Memory B cell (primary cell): ENCODE results near the gene PLEKHH1.

Experiments used
- ATAC-seq: fragments of 150-1000 bp; cut with Tn5 transposase; 2 replicates; pipeline ENCODE4 v1.10.0; 2021; ENCODE audit warnings: low read depth, mild to moderate bottlenecking, moderate library complexity
- DNase-seq, 2 donors: peaks; one replicate each; pipeline ENCODE4 v3.0.0; 2022; ENCODE audit warnings: low spot score in 2 of 2
- H3K27ac Mint-ChIP-seq: one replicate; pipeline ENCODE4 v1.8.0; 2022; ENCODE audit warnings: mild to moderate bottlenecking, moderate library complexity, mixed read lengths
- H3K27me3 Mint-ChIP-seq: one replicate; pipeline ENCODE4 v1.8.0; 2022; ENCODE audit warnings: mixed read lengths
- H3K36me3 Mint-ChIP-seq: one replicate; pipeline ENCODE4 v1.8.0; 2022; ENCODE audit warnings: mild to moderate bottlenecking, mixed read lengths
- H3K4me1 Mint-ChIP-seq: one replicate; pipeline ENCODE4 v1.8.0; 2022; ENCODE audit warnings: mixed read lengths
- H3K4me3 Mint-ChIP-seq: one replicate; pipeline ENCODE4 v1.8.0; 2022; ENCODE audit warnings: mild to moderate bottlenecking, moderate library complexity, mixed read lengths
- H3K9me3 Mint-ChIP-seq: one replicate; pipeline ENCODE4 v1.8.0; 2022; ENCODE audit warnings: mixed read lengths

PLEKHH1 gene

DNA sequence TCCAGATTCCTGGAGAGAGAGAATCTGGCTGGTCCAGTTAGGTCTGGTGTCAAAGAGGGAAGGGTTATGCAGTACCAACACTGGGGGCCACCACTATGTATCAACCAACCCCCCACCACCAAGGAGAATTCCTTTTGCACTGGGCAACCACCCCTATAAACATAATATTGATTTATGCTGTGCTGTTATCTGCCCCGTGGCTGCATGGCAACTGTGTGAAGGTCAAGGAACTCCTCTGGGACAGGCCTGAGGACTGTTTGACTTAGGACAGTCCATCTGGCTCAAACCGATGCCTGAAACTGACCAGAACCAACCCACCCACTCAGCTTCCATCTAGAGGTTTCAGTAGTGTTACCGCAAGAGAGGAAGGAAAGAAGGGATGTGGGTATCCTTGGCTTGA lies 20.5 kb downstream of the PLEKHH1 start:
- Mint-ChIP-seq H3K4me3 (no peak overlapping the region), H3K4me1 (no peaks in the 10 kb centered on the region), H3K36me3 (no peaks in the 10 kb centered on the region), H3K9me3 (no peaks in the 10 kb centered on the region), H3K27ac (no peak overlapping the region), H3K27me3 (peaks cover 1% of the 10 kb centered on the region)
- DNase-seq: no peak
- no peak for ATAC-seq

DNA sequence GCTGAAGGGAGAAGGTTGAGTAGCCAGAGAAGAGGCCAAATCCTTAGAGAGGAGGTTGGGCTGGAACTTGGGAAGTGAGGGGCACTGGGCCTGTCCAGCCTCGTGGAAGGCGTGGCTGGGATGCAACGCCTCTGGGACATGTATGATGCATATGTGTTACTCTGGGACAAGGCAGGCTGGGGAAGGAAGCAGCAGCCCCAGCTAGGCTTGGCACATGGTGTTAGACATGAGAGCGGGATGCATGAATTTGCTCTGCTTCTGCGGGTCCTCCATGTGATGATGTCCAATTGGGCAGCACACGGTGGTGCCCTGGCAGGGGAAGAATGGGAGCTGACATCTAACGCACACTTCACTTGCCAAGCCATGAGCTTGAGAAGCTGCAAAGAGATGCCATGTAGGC lies 21.3 kb downstream of the PLEKHH1 start:
- Mint-ChIP-seq H3K4me1 (no peaks in the 10 kb centered on the region), H3K27ac (no peak overlapping the region), H3K4me3 (no peak overlapping the region), H3K36me3 (no peaks in the 10 kb centered on the region), H3K9me3 (no peaks in the 10 kb centered on the region), H3K27me3 (no peaks in the 10 kb centered on the region)
- DNase-seq (no peak), ATAC-seq (no peak)

DNA sequence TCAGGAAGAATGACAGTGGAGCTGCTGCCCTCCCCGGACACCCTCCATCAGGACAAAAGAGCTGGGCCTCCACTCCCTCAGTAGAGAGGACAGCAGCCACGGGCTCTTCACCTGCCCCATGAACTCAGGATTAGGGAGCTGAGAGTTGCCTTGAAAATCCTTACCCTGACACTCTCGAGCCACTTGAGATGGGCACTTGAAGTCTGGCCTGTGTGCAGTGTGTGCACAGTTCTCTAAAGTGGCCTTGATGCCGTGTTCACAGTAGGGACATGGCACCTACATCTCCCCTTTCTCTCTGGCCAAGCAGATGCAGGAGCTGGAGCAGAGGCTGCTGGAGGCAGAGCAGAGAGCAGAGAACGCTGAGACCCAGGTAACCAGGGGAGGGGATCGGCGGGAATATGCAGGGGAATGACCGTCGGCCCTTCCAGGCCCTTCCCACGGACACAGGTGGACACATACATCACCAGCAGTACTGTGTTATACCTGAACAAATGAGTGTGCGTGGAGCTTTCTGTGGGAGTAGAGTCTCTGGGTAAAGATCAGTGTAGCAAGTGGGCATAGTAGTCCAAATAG lies 22.5 kb downstream of the PLEKHH1 start:
- DNase-seq (no peak), ATAC-seq (no peak)
- Mint-ChIP-seq H3K4me1 (no peaks in the 10 kb centered on the region), H3K9me3 (no peaks in the 10 kb centered on the region), H3K4me3 (no peak overlapping the region), H3K36me3 (no peaks in the 10 kb centered on the region), H3K27me3 (no peaks in the 10 kb centered on the region), H3K27ac (no peak overlapping the region)

DNA sequence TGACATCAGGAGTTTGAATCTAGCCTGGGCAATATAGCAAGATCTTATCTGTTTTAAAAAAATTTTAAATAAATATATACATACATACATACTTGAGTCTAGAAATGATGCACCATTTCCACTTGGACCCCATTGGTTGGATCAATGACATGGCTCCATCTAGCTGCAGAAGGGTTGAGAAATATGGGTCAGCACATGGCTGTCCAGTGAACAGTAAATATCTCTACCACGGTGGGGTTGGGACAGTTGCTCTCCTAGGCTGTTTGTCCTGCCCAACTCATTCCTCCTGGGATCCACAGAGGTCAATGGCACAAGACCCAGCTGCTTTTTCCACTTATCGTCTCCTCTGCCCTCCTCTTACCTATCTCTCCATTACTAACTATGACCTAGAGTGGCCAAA lies 23.6 kb downstream of the PLEKHH1 start:
- H3K27ac Mint-ChIP-seq: no peak overlapping the region
- no peak for ATAC-seq

DNA sequence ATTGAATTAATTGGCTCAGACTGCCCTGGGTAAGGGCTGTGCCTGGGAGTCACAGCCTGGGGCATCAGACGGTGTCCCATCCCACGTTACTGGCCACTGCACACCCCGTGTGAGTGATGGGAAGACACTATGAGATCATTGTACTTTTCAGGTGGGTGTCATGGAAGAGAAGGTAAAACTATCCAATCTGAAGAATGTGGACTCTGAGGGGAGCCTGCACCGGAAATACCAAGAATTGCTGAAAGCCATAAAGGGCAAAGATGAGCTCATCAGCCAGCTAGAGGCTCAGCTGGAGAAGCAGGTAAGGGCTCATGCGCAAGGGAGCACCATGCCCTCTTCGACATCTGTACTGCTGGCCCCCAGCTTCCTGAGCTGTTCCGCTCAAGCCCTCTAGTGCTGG lies 24.0 kb downstream of the PLEKHH1 start:
- H3K4me3 Mint-ChIP-seq: no peak overlapping the region
- H3K27me3 Mint-ChIP-seq: no peaks in the 10 kb centered on the region
- H3K27ac Mint-ChIP-seq: no peak overlapping the region
- no peaks in the 10 kb centered on the region for H3K4me1 Mint-ChIP-seq
- no peaks in the 10 kb centered on the region for H3K36me3 Mint-ChIP-seq
- ATAC-seq (no peak), DNase-seq (no peak)
- no peaks in the 10 kb centered on the region for H3K9me3 Mint-ChIP-seq

More for the DNA sequence above, 23.6 kb downstream of the PLEKHH1 start:
- H3K36me3 Mint-ChIP-seq: no peaks in the 10 kb centered on the region
- H3K27me3 Mint-ChIP-seq: no peaks in the 10 kb centered on the region
- H3K4me1 Mint-ChIP-seq: no peaks in the 10 kb centered on the region
- no peaks in the 10 kb centered on the region for H3K9me3 Mint-ChIP-seq
- DNase-seq: no peak
- H3K4me3 Mint-ChIP-seq: no peak overlapping the region

DNA sequence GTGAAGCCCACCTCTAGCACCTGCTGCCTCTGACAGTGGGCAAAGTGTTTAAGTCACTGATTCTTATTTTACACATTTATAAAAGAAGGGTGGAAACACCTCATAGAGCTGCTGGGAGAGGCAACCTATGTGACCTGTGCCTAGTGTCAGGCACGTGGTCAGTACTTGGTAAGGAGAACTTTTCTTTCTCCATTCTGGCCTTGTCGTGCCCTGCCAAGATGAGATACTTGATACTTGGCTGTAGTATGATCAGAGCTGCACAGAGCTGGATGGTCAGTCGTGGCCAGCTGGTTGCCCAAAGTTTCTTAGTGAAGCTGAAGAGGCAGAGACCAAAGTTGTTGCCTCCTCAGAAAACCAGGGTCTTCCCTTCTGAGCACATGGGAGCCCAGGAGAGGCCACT lies 24.6 kb downstream of the PLEKHH1 start:
- ATAC-seq (no peak), DNase-seq (no peak)
- H3K4me3 Mint-ChIP-seq: no peak overlapping the region
- no peaks in the 10 kb centered on the region for H3K27me3 Mint-ChIP-seq
- H3K9me3 Mint-ChIP-seq: no peaks in the 10 kb centered on the region
- H3K36me3 Mint-ChIP-seq: no peaks in the 10 kb centered on the region
- no peaks in the 10 kb centered on the region for H3K4me1 Mint-ChIP-seq
- H3K27ac Mint-ChIP-seq: no peak overlapping the region

DNA sequence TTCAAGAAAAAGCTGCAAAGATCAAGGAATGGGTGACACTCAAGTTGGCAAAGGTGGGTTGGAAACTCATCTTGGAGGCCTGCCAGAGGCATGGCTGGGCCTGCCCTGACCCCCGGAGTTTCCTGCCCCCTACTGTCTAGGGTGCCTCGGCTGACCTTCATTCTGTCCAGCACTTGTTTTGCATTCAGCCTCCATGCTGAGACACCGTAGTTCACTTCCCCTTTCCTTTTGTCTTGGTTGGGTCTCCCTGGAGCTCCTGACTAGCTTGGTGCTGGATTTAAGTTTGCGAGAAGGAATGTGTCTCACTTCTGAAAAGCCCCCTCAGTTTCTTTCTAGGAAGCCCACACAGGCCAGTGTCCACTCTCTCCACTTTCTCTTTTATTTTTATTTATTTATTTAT lies 26.5 kb downstream of the PLEKHH1 start:
- Mint-ChIP-seq H3K9me3 (no peaks in the 10 kb centered on the region), H3K4me1 (no peaks in the 10 kb centered on the region), H3K4me3 (no peak overlapping the region), H3K27ac (no peak overlapping the region), H3K36me3 (no peaks in the 10 kb centered on the region), H3K27me3 (no peaks in the 10 kb centered on the region)
- no peak for DNase-seq
- ATAC-seq: no peak

DNA sequence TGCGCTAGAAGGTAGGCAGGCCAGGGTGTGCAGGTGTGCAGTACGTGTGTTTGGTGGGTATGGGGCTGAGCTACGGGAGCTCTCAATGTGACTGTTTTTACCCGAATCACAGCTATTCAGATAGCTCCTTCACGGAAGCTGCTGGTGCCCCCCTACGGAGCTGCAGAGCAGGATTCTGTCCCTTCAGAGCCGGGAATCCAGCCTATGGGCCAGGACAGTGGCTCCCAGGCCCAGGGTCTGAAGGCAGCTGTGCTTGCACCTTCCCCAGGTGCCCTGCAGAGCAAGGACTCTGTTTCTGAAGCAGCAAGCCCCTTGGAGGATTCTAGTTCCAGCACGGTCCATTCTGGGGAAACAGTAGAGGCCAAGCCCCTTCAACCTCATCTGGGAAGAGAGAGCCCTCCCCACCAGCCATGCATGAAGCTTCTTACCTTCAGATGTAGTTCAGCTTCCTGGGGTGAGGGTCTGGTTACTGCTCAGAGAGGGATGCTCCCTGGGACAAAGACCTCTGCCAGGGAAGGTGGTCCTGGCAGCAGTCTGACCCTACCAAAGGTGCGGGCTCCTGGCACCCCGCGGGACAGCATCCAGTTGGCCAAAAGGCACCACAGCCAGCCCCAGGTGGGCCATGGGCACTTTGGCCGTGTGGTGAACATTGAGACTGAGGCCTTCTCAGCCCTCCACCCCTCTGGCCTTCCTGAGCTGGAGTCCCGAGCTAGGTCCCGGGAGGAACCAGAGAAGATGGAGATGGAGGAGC lies 29.1 kb downstream of the PLEKHH1 start:
- H3K27ac Mint-ChIP-seq: no peak overlapping the region
- H3K36me3 Mint-ChIP-seq: no peaks in the 10 kb centered on the region
- DNase-seq: no peak
- no peaks in the 10 kb centered on the region for H3K9me3 Mint-ChIP-seq
- no peak overlapping the region for H3K4me3 Mint-ChIP-seq
- H3K27me3 Mint-ChIP-seq: no peaks in the 10 kb centered on the region
- no peaks in the 10 kb centered on the region for H3K4me1 Mint-ChIP-seq
- ATAC-seq: no peak

DNA sequence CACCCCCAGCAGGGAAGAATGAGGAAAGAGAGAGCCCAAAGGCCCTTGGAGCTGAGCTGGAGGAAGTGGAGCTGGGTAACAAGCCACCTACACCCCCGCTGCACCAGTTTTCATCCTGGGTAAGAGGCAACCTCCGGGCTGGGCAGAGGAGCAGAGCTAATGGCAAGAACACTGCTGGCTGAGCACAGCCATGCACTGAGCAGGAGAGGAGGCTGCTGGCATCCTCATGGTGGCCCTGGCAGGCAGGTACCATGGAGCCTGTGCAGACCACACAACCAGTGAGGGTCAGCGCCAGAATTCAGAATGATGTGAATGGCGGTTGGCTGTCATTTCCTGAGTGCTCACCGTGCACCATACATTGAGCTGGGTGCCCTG lies 29.7 kb downstream of the PLEKHH1 start:
- Mint-ChIP-seq H3K36me3 (no peaks in the 10 kb centered on the region), H3K4me3 (no peak overlapping the region), H3K27me3 (peaks cover 3% of the 10 kb centered on the region), H3K9me3 (no peaks in the 10 kb centered on the region), H3K4me1 (peaks cover 3% of the 10 kb centered on the region), H3K27ac (no peak overlapping the region)
- ATAC-seq (no peak), DNase-seq (no peak)

DNA sequence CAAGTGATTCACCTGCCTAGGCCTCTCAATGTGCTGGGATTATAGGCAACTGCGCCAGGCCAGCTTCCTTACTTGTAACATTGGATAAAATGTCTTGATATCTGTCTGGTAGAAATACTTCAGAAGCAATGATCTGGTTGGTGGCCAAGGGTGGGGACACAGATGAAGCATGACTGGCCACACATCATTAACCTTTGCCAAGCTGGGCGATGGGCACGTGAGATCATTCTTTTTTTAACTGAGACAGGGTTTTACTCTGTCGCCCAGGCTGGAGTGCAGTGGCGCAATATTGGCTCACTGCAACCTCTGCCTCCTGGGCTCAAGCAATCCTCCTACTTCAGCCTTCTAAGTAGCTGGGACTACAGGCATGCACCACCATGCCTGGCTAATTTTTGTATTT lies 31.1 kb downstream of the PLEKHH1 start:
- Mint-ChIP-seq H3K9me3 (no peaks in the 10 kb centered on the region), H3K36me3 (no peaks in the 10 kb centered on the region), H3K4me3 (no peak overlapping the region), H3K4me1 (peaks cover 3% of the 10 kb centered on the region), H3K27ac (no peak overlapping the region), H3K27me3 (peaks cover 3% of the 10 kb centered on the region)
- ATAC-seq: no peak
- DNase-seq: no peak

DNA sequence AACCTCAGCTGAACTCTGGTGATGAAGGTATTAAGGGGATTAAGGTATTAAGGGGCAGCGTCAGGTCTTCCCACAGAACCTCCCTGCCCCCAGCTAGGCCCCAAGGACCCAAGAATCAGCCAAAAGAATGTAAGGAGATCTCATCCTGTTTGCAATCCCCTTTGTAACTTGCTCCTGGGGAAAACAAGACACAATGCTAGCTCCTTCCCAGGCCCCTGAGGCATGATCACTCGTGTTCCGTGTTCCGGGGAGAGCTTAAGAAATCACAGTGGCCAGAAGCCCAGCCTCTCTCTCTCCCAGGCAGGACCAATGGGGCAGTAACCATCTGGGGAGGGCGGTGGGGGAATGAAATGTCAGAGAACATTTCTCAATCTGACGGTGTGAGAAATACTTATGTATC lies 33.8 kb downstream of the PLEKHH1 start:
- DNase-seq: no peak
- Mint-ChIP-seq H3K4me1 (peaks cover 7% of the 10 kb centered on the region), H3K9me3 (no peaks in the 10 kb centered on the region), H3K36me3 (no peaks in the 10 kb centered on the region), H3K27me3 (peaks cover 9% of the 10 kb centered on the region), H3K4me3 (no peak overlapping the region), H3K27ac (no peak overlapping the region)
- no peak for ATAC-seq

DNA sequence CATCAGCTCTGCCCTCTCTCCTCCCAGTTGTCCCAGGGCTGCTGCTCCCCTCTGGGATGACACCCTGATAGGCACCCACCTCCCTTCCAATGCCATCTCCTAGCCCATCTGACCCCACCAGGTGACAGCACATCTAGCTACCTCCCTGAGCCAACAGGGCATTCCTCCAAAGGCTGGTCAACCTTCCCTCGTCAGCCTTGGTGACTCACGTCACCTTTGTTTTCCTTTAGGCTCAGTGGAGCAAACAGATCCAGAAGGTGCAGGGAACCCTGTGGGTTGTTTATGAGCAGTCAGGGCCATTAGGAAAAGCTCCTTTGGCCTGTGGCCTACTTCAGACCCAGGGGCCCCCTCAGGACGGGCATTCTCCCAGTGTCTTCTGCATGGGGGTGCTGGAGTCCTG lies 34.6 kb downstream of the PLEKHH1 start:
- H3K27me3 Mint-ChIP-seq: peaks cover 9% of the 10 kb centered on the region
- no peak overlapping the region for H3K27ac Mint-ChIP-seq
- no peak for DNase-seq

DNA sequence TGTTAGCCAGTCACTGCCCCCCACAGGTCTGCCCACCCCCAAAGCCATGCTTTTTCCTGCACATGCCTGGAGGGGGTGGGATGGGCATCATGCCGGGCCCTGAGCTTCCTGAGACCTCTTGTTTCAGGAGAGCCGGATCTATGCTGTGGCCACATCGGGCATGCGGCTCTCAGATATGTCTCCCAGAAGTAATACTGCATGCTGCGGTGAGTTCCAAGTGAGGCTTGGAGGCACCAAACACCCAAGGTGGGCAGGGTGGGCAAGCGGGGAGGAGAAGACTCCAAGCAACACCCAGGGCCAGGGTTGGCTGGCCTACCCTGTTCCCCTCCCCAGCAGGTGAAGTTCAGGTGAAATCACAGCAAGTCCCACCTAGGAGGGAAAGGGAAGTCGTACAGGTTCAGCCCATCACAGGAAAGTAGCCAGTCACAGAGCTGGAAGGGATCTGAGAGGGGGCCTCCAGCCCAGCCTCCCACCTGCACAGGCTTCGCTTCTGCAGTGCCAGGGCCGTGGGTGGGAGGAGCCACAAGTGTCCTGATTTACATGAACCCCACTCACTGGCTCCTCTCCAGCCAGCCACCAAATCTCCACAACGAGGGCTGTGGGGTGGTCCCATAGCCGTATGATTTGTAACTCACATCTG lies 36.0 kb downstream of the PLEKHH1 start:
- peaks cover 12% of the 10 kb centered on the region for H3K27me3 Mint-ChIP-seq
- no peak overlapping the region for H3K4me3 Mint-ChIP-seq
- peaks cover 7% of the 10 kb centered on the region for H3K4me1 Mint-ChIP-seq
- no peak for ATAC-seq
- no peak for DNase-seq
- no peaks in the 10 kb centered on the region for H3K9me3 Mint-ChIP-seq
- no peaks in the 10 kb centered on the region for H3K36me3 Mint-ChIP-seq
- H3K27ac Mint-ChIP-seq: no peak overlapping the region

More for the DNA sequence above, 34.6 kb downstream of the PLEKHH1 start:
- Mint-ChIP-seq H3K36me3 (no peaks in the 10 kb centered on the region), H3K9me3 (no peaks in the 10 kb centered on the region), H3K4me1 (peaks cover 7% of the 10 kb centered on the region), H3K4me3 (no peak overlapping the region)
- no peak for ATAC-seq

DNA sequence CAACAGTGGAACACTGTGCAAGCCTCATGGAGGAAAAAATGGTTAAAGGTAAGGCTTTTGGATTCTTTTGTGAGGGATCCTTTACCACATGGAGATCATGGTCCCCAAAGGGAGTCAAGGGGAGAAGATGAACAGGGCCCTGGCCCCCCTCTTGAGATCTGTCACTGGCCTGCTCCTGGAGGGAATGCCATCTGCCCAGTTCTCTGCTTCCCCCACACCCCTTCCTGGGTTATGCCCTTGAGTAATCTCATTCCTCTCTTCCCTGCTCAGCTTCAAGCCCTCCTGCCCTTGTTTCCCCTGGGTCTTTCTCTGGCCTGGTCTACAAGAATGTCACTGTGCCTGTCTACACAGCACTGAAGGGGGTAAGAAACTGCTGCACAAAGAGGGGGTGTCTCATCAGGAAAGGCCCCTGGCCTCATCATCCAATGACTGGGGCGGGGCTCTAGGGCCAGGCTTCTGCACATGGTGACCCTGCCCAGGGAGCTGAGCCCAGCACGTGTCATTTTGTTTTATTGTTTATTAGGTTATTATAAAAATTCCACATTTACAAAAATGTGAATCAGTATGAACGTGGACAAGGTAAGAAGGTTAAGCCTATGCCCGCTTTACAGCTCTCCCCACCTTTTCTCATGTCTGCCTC lies 36.7 kb downstream of the PLEKHH1 start:
- H3K27ac Mint-ChIP-seq: no peak overlapping the region
- H3K36me3 Mint-ChIP-seq: no peaks in the 10 kb centered on the region
- peaks cover 12% of the 10 kb centered on the region for H3K27me3 Mint-ChIP-seq
- no peak overlapping the region for H3K4me3 Mint-ChIP-seq
- H3K9me3 Mint-ChIP-seq: no peaks in the 10 kb centered on the region
- no peak for DNase-seq
- no peak for ATAC-seq
- H3K4me1 Mint-ChIP-seq: peaks cover 7% of the 10 kb centered on the region
